Ascending aorta (tissue), 2 donors: ENCODE measurements around the gene GPATCH11. TPM values are rescaled to one million over a fixed set of nuclear protein-coding genes. Genes with fewer than 3 reads are reported as not detected.

ENCODE experiments used
- DNase-seq, 2 donors: peaks; one replicate each; pipeline ENCODE4 v3.0.0-alpha.2; 2019; ENCODE audit warnings: low spot score in 2 of 2
- H3K27ac ChIP-seq, 2 donors: fragments of 200-600 bp; sonication (generic); one replicate each; pipeline ENCODE4 v1.5.1; 2016 to 2017; ENCODE audit warnings: mild to moderate bottlenecking in 1 of 2
- H3K27me3 ChIP-seq: fragments of 200-600 bp; sonication (generic); one replicate; pipeline ENCODE4 v1.5.1; 2017
- H3K36me3 ChIP-seq, 2 donors: fragments of 200-600 bp; sonication (generic); one replicate each; pipeline ENCODE4 v1.5.1; 2016
- H3K4me1 ChIP-seq, 2 donors: fragments of 200-600 bp; sonication (generic); one replicate each; pipeline ENCODE4 v1.5.1; 2016 to 2017; ENCODE audit warnings: mild to moderate bottlenecking in 1 of 2
- H3K4me3 ChIP-seq, 2 donors: fragments of 200-600 bp; sonication (generic); one replicate each; pipeline ENCODE4 v1.5.1; 2016 to 2017; ENCODE audit warnings: mild to moderate bottlenecking in 1 of 2
- H3K9me3 ChIP-seq, 2 donors: fragments of 200-600 bp; sonication (generic); one replicate each; pipeline ENCODE4 v1.5.1; 2016
- intact Hi-C: fragments of 100-400 bp; cut with DNase I; formaldehyde crosslinking; loops from one replicate; pipeline ENCODE4 v1.15.1; 2023
- total RNA-seq: library from RNA; depleted of rRNA; stranded (reverse); fragments of >200 nt; gene quantifications from one replicate; pipeline ENCODE4 v1.1.0, GENCODE V29; 2016
- TF ChIP-seq, protein P1 (sequence below), 3 experiments: fragments of 200-600 bp in 2 of 3; fragments of 450-650 bp in 1 of 3; sonication (generic) in 2 of 3; IDR thresholded peaks; one replicate each; pipeline ENCODE4 v1.5.1; 2016 to 2019; ENCODE audit warnings: antibody characterized with exemption in 3 of 3, mild to moderate bottlenecking in 1 of 3, moderate library complexity in 1 of 3

Gene GPATCH11
- total RNA-seq, 1 donor from 2014 or later: 0.21 TPM

DNA sequence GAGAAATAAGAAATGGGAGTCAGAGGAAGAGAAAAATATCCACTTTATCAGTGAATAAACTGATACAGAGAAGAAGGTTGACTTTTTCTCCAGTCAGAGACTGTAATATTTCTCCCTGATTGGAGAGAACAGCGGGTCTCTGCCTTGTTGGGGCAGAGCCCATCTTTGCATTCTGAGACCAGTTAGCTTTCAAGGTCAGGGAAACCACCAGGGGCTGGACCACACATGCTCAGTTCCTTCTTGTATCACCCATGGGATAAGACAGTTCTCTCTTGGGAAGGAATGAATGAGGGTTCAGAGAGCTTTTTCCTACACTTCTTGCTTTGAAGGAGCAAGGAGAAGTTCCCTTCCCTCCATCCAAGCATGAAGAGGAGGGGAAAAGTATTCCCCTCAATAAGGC, 12.2 kb downstream of the GPATCH11 start:
- Histone ChIP-seq H3K4me3 (no peak overlapping the region), H3K9me3 (no peaks in the 10 kb centered on the region), H3K4me1 (no peaks in the 10 kb centered on the region), H3K27ac (no peak overlapping the region), H3K36me3 (peaks cover 46 to 80% of the 10 kb centered on the region in 2 donors), H3K27me3 (no peaks in the 10 kb centered on the region)
- DNase-seq: no peak
- TF ChIP-seq, protein P1, sequence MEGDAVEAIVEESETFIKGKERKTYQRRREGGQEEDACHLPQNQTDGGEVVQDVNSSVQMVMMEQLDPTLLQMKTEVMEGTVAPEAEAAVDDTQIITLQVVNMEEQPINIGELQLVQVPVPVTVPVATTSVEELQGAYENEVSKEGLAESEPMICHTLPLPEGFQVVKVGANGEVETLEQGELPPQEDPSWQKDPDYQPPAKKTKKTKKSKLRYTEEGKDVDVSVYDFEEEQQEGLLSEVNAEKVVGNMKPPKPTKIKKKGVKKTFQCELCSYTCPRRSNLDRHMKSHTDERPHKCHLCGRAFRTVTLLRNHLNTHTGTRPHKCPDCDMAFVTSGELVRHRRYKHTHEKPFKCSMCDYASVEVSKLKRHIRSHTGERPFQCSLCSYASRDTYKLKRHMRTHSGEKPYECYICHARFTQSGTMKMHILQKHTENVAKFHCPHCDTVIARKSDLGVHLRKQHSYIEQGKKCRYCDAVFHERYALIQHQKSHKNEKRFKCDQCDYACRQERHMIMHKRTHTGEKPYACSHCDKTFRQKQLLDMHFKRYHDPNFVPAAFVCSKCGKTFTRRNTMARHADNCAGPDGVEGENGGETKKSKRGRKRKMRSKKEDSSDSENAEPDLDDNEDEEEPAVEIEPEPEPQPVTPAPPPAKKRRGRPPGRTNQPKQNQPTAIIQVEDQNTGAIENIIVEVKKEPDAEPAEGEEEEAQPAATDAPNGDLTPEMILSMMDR (IDR thresholded peaks at IDR 0.05): no peak
- intact Hi-C loops: no loop called here

DNA sequence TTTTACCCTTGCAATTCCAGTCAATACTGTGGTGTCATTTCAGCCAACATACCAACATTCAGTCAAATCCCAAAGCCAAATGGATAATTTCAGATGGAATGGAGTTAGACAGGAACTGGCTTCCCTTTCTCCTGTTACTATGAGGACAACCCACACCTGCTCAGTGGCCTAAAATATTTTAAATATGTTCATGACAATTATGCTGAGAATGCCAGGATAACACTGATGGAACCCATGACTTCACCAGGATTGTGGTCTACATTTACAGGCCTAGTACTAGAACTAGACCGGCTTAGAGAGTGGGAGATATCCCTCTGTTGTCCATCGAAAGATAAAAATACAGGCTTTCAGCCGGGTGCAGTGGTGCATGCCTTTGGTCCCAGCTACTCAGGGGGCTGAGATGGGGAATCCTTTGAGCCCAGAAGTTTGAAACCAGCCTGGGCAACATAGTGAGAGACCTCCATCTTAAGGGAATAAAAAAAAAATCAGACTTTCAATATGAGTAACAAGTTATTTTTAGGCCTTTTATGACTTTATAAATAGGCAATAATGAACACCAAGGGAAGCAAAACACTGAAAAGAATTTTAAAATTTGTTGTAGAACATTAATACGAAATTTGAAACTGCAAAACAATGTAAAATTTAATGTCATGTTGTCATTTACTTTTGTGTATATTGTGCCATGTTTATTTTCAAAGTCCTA, 14.2 kb downstream of the GPATCH11 start:
- no peak overlapping the region for H3K27ac ChIP-seq
- peaks cover 0 to 2% of the 10 kb centered on the region in 2 donors for H3K4me1 ChIP-seq
- TF ChIP-seq, protein P1 (IDR thresholded peaks at IDR 0.05): no peak
- intact Hi-C loops: no loop called here
- H3K27me3 ChIP-seq: no peaks in the 10 kb centered on the region
- H3K9me3 ChIP-seq: no peaks in the 10 kb centered on the region
- H3K4me3 ChIP-seq: no peak overlapping the region
- peaks cover 45 to 73% of the 10 kb centered on the region in 2 donors for H3K36me3 ChIP-seq
- DNase-seq: no peak

GRCh38 chr2:37100054-37100453, 15.7 kb downstream of the GPATCH11 start:
- Histone ChIP-seq H3K4me1 (peaks cover 0 to 5% of the 10 kb centered on the region in 2 donors), H3K36me3 (peaks cover 31 to 60% of the 10 kb centered on the region in 2 donors), H3K9me3 (no peaks in the 10 kb centered on the region), H3K4me3 (no peak overlapping the region), H3K27ac (no peak overlapping the region), H3K27me3 (no peaks in the 10 kb centered on the region)
- intact Hi-C loops: no loop called here
- TF ChIP-seq, protein P1 (IDR thresholded peaks at IDR 0.05): no peak
- no peak for DNase-seq

DNA sequence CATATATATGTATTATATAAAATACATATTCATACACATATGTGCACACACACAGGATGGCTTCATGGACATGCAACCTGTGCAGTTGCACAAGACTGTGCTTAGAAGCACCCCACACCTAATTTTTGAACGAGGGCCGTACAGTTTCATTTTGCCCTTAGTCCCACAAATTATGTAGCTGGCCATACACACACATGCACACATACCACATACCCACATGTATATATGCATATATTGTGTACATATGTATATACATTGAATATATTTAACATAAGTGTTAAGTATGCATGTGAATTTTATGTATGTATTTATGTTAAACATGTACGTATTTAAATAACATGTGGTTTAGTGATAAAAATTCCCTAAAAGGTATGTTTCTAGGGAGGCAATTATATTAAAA, 18.3 kb downstream of the GPATCH11 start:
- Histone ChIP-seq H3K36me3 (peaks cover 19 to 63% of the 10 kb centered on the region in 2 donors), H3K9me3 (no peaks in the 10 kb centered on the region)
- intact Hi-C loops: no loop called here

DNA sequence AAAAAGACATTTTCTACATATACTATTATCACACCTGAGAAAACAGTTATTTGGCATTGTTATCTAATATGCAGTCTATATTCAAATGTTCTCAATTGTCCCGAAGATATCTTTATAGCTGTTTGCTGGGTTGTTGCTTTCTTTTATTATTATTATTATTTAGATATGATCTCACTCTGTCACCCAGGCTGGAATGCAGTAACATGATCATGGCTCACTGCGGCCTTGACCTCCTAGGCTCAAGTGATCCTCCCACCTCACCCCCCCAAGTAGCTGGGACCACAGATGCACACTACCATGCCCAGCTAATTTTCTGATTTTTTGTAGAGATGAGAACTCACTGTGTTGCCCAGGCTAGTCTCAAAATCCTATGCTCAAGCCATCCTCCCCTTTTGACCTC, 19.9 kb downstream of the GPATCH11 start:
- Histone ChIP-seq H3K4me3 (no peak overlapping the region), H3K27ac (peak overlapping the region; percentile 51 to 70), H3K27me3 (no peaks in the 10 kb centered on the region), H3K9me3 (no peaks in the 10 kb centered on the region), H3K4me1 (peaks cover 0 to 5% of the 10 kb centered on the region in 2 donors), H3K36me3 (peaks cover 35 to 71% of the 10 kb centered on the region in 2 donors)
- intact Hi-C loops: no loop called here
- TF ChIP-seq, protein P1 (IDR thresholded peaks at IDR 0.05): no peak
- DNase-seq: no peak

More for the DNA sequence above, 18.3 kb downstream of the GPATCH11 start:
- TF ChIP-seq, protein P1 (IDR thresholded peaks at IDR 0.05): no peak
- no peaks in the 10 kb centered on the region for H3K27me3 ChIP-seq
- DNase-seq: no peak
- H3K4me3 ChIP-seq: no peak overlapping the region
- H3K27ac ChIP-seq: no peak overlapping the region
- peaks cover 0 to 5% of the 10 kb centered on the region in 2 donors for H3K4me1 ChIP-seq
